SU-DHL-6 (cell line): ENCODE results near the gene NPAS3.

Source experiments
- H2AFZ ChIP-seq: fragments of 200-600 bp; sonication (generic); 2 replicates; pipeline ENCODE4 v1.6.1; 2014; ENCODE audit warnings: low read depth, mild to moderate bottlenecking, moderate library complexity, mixed read lengths, antibody characterized with exemption, low read length; ENCODE audit not compliant: severe bottlenecking
- H3F3A ChIP-seq: fragments of 200-600 bp; shearing (Covaris generic); 2 replicates; pipeline ENCODE4 v1.6.0; 2016; ENCODE audit warnings: antibody characterized with exemption, mild to moderate bottlenecking; ENCODE audit not compliant: insufficient read depth
- H3K27ac ChIP-seq: fragments of 200-600 bp; sonication (generic); 2 replicates; pipeline ENCODE4 v1.5.1; 2016; ENCODE audit warnings: low read depth, mild to moderate bottlenecking, low read length, moderate library complexity, mixed read lengths
- H3K27me3 ChIP-seq: fragments of 200-600 bp; sonication (generic), shearing (Covaris generic); 2 replicates; pipeline ENCODE4 v1.6.0; 2014; ENCODE audit warnings: mild to moderate bottlenecking, low read length
- H3K36me3 ChIP-seq: fragments of 200-600 bp; sonication (generic); 2 replicates; pipeline ENCODE4 v1.6.1; 2014; ENCODE audit warnings: mild to moderate bottlenecking, low read length, mixed read lengths
- H3K4me2 ChIP-seq: fragments of 300-600, 200-600 bp; shearing (Covaris generic), sonication (generic); 2 replicates; pipeline ENCODE4 v1.6.0; 2014; ENCODE audit warnings: low read length, low read depth, mild to moderate bottlenecking; ENCODE audit not compliant: poor library complexity, severe bottlenecking
- H3K4me3 ChIP-seq: fragments of 200-600 bp; sonication (generic); 2 replicates; pipeline ENCODE4 v1.5.1; 2014; ENCODE audit warnings: antibody characterized with exemption, low read length, mild to moderate bottlenecking, mixed read lengths; ENCODE audit not compliant: insufficient read depth, poor library complexity, severe bottlenecking
- H3K79me2 ChIP-seq: fragments of 200-600 bp; sonication (generic); 2 replicates; pipeline ENCODE4 v1.6.1; 2014; ENCODE audit warnings: mild to moderate bottlenecking, low read length, moderate library complexity; ENCODE audit not compliant: insufficient read depth
- H3K9ac ChIP-seq: fragments of 200-600 bp; sonication (generic); 2 replicates; pipeline ENCODE4 v1.7.0; 2014; ENCODE audit warnings: mild to moderate bottlenecking, low read length
- H3K9me2 ChIP-seq: fragments of 200-600 bp; sonication (generic); replicated peaks from 2 replicates; pipeline ENCODE4 v1.6.1; 2014; ENCODE audit warnings: low read length; ENCODE audit not compliant: insufficient read depth
- H3K9me3 ChIP-seq: fragments of 200-600 bp; sonication (generic); 2 replicates; pipeline ENCODE4 v1.6.1; 2014; ENCODE audit warnings: low read length, mixed read lengths; ENCODE audit not compliant: insufficient read depth
- H4K20me1 ChIP-seq: fragments of 200-600 bp; sonication (generic); 2 replicates; pipeline ENCODE4 v1.6.1; 2014; ENCODE audit warnings: low read depth, mild to moderate bottlenecking, antibody characterized with exemption, low read length, moderate library complexity, mixed read lengths
- CTCF ChIP-seq: fragments of 200-600 bp; sonication (generic); IDR thresholded peaks from one replicate; pipeline ENCODE4 v1.5.1; 2017; ENCODE audit warnings: antibody characterized with exemption, mild to moderate bottlenecking, low read length, moderate library complexity; ENCODE audit not compliant: insufficient read depth, poor library complexity, severe bottlenecking
- EZH2phosphoT487 ChIP-seq: fragments of 200-600 bp; sonication (generic), shearing (Covaris generic); conservative IDR thresholded peaks from 2 replicates; pipeline ENCODE4 v1.6.1; 2018; ENCODE audit warnings: mild to moderate bottlenecking, antibody characterized with exemption, low read length, moderate library complexity, mixed read lengths

NPAS3 gene

DNA sequence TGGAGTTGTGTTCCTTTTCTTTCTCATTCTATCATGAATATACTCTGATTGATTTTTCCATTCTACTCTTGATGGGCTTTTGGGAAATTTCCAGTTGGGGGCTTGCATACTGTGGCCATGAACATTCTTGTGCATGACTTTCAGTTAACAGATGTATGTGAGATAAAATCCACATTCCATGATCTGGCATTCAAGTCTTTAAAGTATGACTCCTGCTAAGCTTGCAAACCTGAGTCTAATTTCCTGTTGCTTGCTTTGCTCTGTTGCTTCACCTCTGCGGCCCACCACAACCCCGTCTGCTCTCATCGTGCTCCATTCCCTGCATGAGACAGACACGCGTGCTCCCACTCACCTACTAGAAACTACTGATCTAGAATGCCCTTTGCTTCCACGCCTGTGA, 24.3 kb upstream of the NPAS3 start:
- Histone ChIP-seq H3K27me3 (no peaks in the 10 kb centered on the region), H3F3A (no peaks in the 10 kb centered on the region), H3K27ac (no peak overlapping the region), H4K20me1 (no peaks in the 10 kb centered on the region), H3K79me2 (no peaks in the 10 kb centered on the region), H3K9me3 (no peaks in the 10 kb centered on the region), H3K9ac (no peak overlapping the region), H3K9me2 (no peaks in the 10 kb centered on the region), H3K4me3 (no peak overlapping the region), H3K36me3 (no peaks in the 10 kb centered on the region), H3K4me2 (no peak overlapping the region), H2AFZ (no peak overlapping the region)
- no peak for TF ChIP-seq CTCF
- TF ChIP-seq EZH2phosphoT487, result no peak

DNA sequence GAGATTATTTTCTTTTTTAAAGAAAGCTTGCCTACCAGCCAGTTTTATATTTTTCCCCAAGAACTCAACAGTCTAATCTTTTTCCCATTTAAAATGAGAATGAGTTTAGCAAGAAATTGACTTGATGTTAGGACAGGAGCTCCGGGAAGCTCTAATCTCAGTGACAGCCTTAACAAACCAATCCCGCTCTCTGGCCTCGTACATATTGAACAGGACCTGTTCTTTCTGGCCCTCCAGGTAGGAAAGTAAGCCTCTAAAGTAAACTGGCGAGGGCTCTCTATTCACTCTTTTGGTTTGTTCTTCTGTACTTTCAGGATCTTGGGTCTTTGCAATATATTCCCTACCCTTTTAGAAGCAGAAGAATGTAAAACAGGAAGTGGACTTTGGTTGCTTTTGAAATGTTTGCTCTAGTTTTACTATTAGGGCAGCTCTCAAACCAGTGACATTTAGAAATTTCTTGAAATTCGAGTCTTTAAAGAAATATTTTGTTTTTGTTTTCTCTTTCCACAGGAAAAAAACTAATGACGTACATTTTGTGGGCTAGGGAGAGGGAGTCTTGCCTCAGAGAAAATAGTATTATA, 17.9 kb upstream of the NPAS3 start:
- no peaks in the 10 kb centered on the region for H3K36me3 ChIP-seq
- TF ChIP-seq EZH2phosphoT487 (no peak), CTCF (no peak)
- no peak overlapping the region for H3K4me3 ChIP-seq
- H2AFZ ChIP-seq, result no peak overlapping the region
- H3K9me2 ChIP-seq, result no peaks in the 10 kb centered on the region
- H3K4me2 ChIP-seq, result no peak overlapping the region
- no peaks in the 10 kb centered on the region for H3K79me2 ChIP-seq
- H4K20me1 ChIP-seq, result no peaks in the 10 kb centered on the region
- H3F3A ChIP-seq, result no peaks in the 10 kb centered on the region
- H3K27me3 ChIP-seq, result no peaks in the 10 kb centered on the region
- no peak overlapping the region for H3K27ac ChIP-seq
- H3K9ac ChIP-seq, result no peak overlapping the region
- no peaks in the 10 kb centered on the region for H3K9me3 ChIP-seq

- no peaks in the 10 kb centered on the region for H4K20me1 ChIP-seq
- no peak overlapping the region for H3K4me3 ChIP-seq
- no peaks in the 10 kb centered on the region for H3K9me3 ChIP-seq
- H3K4me2 ChIP-seq, result no peak overlapping the region
- no peak overlapping the region for H2AFZ ChIP-seq
- H3K9me2 ChIP-seq, result no peaks in the 10 kb centered on the region
- TF ChIP-seq CTCF, result no peak
- no peak for TF ChIP-seq EZH2phosphoT487
- no peak overlapping the region for H3K9ac ChIP-seq
- no peaks in the 10 kb centered on the region for H3K36me3 ChIP-seq
- no peak overlapping the region for H3K27ac ChIP-seq
- H3K79me2 ChIP-seq, result no peaks in the 10 kb centered on the region
- H3K27me3 ChIP-seq, result no peaks in the 10 kb centered on the region
- no peaks in the 10 kb centered on the region for H3F3A ChIP-seq
Observed at GRCh38 chr14:32925439-32925838, 13.2 kb upstream of the NPAS3 start.
